Spleen (tissue), 7 donors: ENCODE results near the gene LRP2BP.

Experiments used
- CTCF ChIP-seq, 11 experiments: fragments of 200-600 bp in 7 of 11; fragments of 450-650 bp in 4 of 11; sonication (generic) in 4 of 11; IDR thresholded peaks in 8 of 11; conservative IDR thresholded peaks in 3 of 11; 1 replicate in 7 of 11; 2 replicates in 4 of 11; pipeline versions ENCODE4 v1.4.0 to v1.8.0; 2016 to 2021; ENCODE audit warnings: antibody characterized with exemption in 11 of 11, inconsistent platforms in 4 of 11, mild to moderate bottlenecking in 1 of 11
- POLR2A ChIP-seq, 3 donors: fragments of 450-650 bp; IDR thresholded peaks; one replicate each; pipeline ENCODE4 v1.5.1; 2017; ENCODE audit warnings: antibody characterized with exemption in 3 of 3, mild to moderate bottlenecking in 1 of 3
- POLR2AphosphoS5 ChIP-seq, 3 donors: sonication (generic); formaldehyde crosslinking; IDR thresholded peaks; one replicate each; pipeline ENCODE4 v1.5.1; 2017; ENCODE audit warnings: antibody characterized with exemption in 3 of 3
- donor health status: DM: no; HTN: no; CAD: no; lungs with moderate emphysema.
- donor health status: DM: no; HTN: no; CAD: no.
- donor health status: DM: no; HTN: no; CAD: no.

- TF ChIP-seq CTCF (IDR thresholded peaks at IDR 0.05 in 8 of 11, conservative IDR thresholded peaks at IDR 0.05 in 3 of 11) (no peak), POLR2A (IDR thresholded peaks at IDR 0.05) (no peak), POLR2AphosphoS5 (IDR thresholded peaks at IDR 0.05) (no peak)
Observed at GRCh38 chr4:185392156-185392555, 3.6 kb downstream of the LRP2BP start.
